ENCODE measurements around the gene DDX1. TPM values are rescaled to one million over a fixed set of nuclear protein-coding genes. Genes with fewer than 3 reads are reported as not detected.

Gene DDX1
- total and polyA plus RNA-seq, 2 donors (not counting 1 experiment from before 2014, with no cell fraction given) = 13.2 to 52.6 TPM

- Histone ChIP-seq H3K4me3 (ENCODE audit: control extremely low read depth in 1 of 5, extremely low read depth in 1 of 5, insufficient read depth in 1 of 5, low read depth in 2 of 5, low read length in 4 of 5) (no peak overlapping the region), H3K79me2 (ENCODE audit: control insufficient read depth, insufficient read depth, low read length) (peaks cover 3% of the 10 kb centered on the region), H3K4me1 (ENCODE audit: control insufficient read depth in 2 of 2, insufficient read depth in 2 of 2, low read length in 2 of 2) (no peaks in the 10 kb centered on the region), H2AFZ (ENCODE audit: insufficient read depth, low read depth, low read length, poor library complexity, severe bottlenecking) (no peak overlapping the region), H3K9ac (ENCODE audit: low read length) (no peak overlapping the region), H4K20me1 (ENCODE audit: control insufficient read depth, insufficient read depth, low read length, poor library complexity, severe bottlenecking) (no peaks in the 10 kb centered on the region), H3K9me3 (ENCODE audit: control extremely low read depth in 1 of 3, control insufficient read depth in 2 of 3, insufficient read depth in 1 of 3, low read length in 2 of 3) (no peaks in the 10 kb centered on the region), H3K27ac (ENCODE audit: low read length in 2 of 2) (no peak overlapping the region), H3K4me2 (replicated peaks; ENCODE audit: low read depth, low read length, poor library complexity, severe bottlenecking) (no peak overlapping the region), H3K27me3 (replicated peaks in 1 of 4; ENCODE audit: control extremely low read depth in 1 of 4, control insufficient read depth in 3 of 4, insufficient read depth in 4 of 4, low read length in 3 of 4) (no peaks in the 10 kb centered on the region), H3K36me3 (replicated peaks in 1 of 2; ENCODE audit: control extremely low read depth in 1 of 2, control insufficient read depth in 1 of 2, extremely low read depth in 1 of 2, insufficient read depth in 2 of 2, low read length in 1 of 2) (peaks cover 15 to 96% of the 10 kb centered on the region in 2 experiments)
- CTCF ChIA-PET = no interaction called here
- no peaks in the 10 kb centered on the region for H3K9me3 Mint-ChIP-seq (ENCODE audit: insufficient read depth)
- no peak for DNase-seq
- TF ChIP-seq CTCF (IDR thresholded peaks at IDR 0.05) (no peak), EZH2 (IDR thresholded peaks at IDR 0.05; ENCODE audit: borderline replicate concordance, insufficient read depth, low read depth, low read length, poor library complexity, severe bottlenecking) (no peak)
- whole genome bisulfite sequencing (ENCODE audit: insufficient coverage) = no CpG with 5 or more reads among the region's 1 CpG
- POLR2A ChIA-PET = no interaction called here
- no peaks in the 10 kb centered on the region for H3K27me3 Mint-ChIP-seq
- intact Hi-C loops (cut with micrococcal nuclease) = no loop called here
- H3K27ac Mint-ChIP-seq = no peak overlapping the region
- H3K4me3 Mint-ChIP-seq = no peak overlapping the region
- ATAC-seq (ENCODE audit: low read depth) = no peak
- no peaks in the 10 kb centered on the region for H3K4me1 Mint-ChIP-seq
Observed at GRCh38 chr2:15605721-15606120, 14.1 kb downstream of the DDX1 start.

- no peaks in the 10 kb centered on the region for H3K27me3 Mint-ChIP-seq
- Histone ChIP-seq H3K9me3 (ENCODE audit: control extremely low read depth in 1 of 3, control insufficient read depth in 2 of 3, insufficient read depth in 1 of 3, low read length in 2 of 3) (no peaks in the 10 kb centered on the region), H3K27me3 (replicated peaks in 1 of 4; ENCODE audit: control extremely low read depth in 1 of 4, control insufficient read depth in 3 of 4, insufficient read depth in 4 of 4, low read length in 3 of 4) (no peaks in the 10 kb centered on the region), H3K4me2 (replicated peaks; ENCODE audit: low read depth, low read length, poor library complexity, severe bottlenecking) (no peak overlapping the region), H3K4me3 (ENCODE audit: control extremely low read depth in 1 of 5, extremely low read depth in 1 of 5, insufficient read depth in 1 of 5, low read depth in 2 of 5, low read length in 4 of 5) (no peak overlapping the region), H3K4me1 (ENCODE audit: control insufficient read depth in 2 of 2, insufficient read depth in 2 of 2, low read length in 2 of 2) (no peaks in the 10 kb centered on the region), H3K36me3 (replicated peaks in 1 of 2; ENCODE audit: control extremely low read depth in 1 of 2, control insufficient read depth in 1 of 2, extremely low read depth in 1 of 2, insufficient read depth in 2 of 2, low read length in 1 of 2) (peaks cover 12 to 85% of the 10 kb centered on the region in 2 experiments), H2AFZ (ENCODE audit: insufficient read depth, low read depth, low read length, poor library complexity, severe bottlenecking) (no peak overlapping the region), H3K27ac (ENCODE audit: low read length in 2 of 2) (no peak overlapping the region), H3K79me2 (ENCODE audit: control insufficient read depth, insufficient read depth, low read length) (no peaks in the 10 kb centered on the region), H4K20me1 (ENCODE audit: control insufficient read depth, insufficient read depth, low read length, poor library complexity, severe bottlenecking) (no peaks in the 10 kb centered on the region), H3K9ac (ENCODE audit: low read length) (no peak overlapping the region)
- TF ChIP-seq CTCF (IDR thresholded peaks at IDR 0.05) (no peak), EZH2 (IDR thresholded peaks at IDR 0.05; ENCODE audit: borderline replicate concordance, insufficient read depth, low read depth, low read length, poor library complexity, severe bottlenecking) (no peak)
- no peaks in the 10 kb centered on the region for H3K4me1 Mint-ChIP-seq
- DNase-seq (no peak), ATAC-seq (ENCODE audit: low read depth) (no peak)
- H3K4me3 Mint-ChIP-seq = no peak overlapping the region
- H3K27ac Mint-ChIP-seq = no peak overlapping the region
- POLR2A ChIA-PET = no interaction called here
- H3K9me3 Mint-ChIP-seq (ENCODE audit: insufficient read depth) = no peaks in the 10 kb centered on the region
- 100% methylated on average over 2 of the region's 8 CpGs for WGBS (ENCODE audit: insufficient coverage)
- CTCF ChIA-PET = no interaction called here
- intact Hi-C loops (cut with micrococcal nuclease) = no loop called here
Observed at GRCh38 chr2:15606481-15607441, 15.1 kb downstream of the DDX1 start.
